Prostate gland (tissue), 2 donors: ENCODE data around the gene PDPN.

Experiments used
- POLR2AphosphoS5 ChIP-seq: sonication (generic); formaldehyde crosslinking; IDR thresholded peaks from one replicate; pipeline ENCODE4 v1.6.1; 2017; ENCODE audit warnings: antibody characterized with exemption
- TF ChIP-seq, protein P1 (sequence below), 4 experiments: fragments of 200-600 bp in 2 of 4; fragments of 450-650 bp in 2 of 4; sonication (generic) in 2 of 4; IDR thresholded peaks; 1 replicate in 3 of 4; 2 replicates in 1 of 4; pipeline ENCODE4 v1.5.1; 2016 to 2019; ENCODE audit warnings: antibody characterized with exemption in 4 of 4, mild to moderate bottlenecking in 2 of 4, moderate library complexity in 2 of 4

DNA sequence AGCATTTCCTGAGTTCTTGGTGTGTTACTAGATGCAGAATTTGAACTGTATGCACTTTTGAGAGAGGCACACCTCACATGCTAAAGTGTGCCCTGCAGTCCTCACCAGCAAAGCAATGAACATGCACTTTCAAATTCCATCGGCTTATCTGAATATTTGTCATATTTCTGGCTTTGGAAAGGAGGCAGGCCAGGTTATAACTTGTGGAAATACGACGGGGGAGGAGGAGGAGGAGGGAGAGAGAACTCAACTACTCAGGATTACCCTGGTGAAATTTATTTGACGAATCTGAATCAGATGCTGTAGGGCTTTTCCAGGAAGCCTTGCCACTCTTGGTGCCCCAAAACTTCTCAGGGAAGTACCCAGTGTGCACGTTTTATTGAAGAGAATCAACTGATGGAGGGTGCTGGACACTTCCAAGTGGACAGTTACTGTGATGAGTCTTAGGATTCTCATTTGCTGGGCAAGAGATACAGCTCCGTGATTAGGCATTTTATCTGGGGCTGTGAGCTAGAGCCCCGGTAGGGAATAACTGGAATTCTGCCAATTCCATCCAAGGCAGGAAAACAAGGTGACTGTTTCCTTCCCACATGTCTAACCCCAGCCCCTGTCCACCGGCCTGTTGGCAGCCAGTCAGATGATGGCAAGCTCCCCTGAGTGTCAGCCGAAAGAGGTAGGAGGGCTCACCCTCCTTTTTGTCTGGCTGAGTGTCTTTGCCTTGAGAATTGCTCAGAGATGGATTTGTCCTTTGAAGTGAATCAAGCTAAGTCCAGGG is 3.8 kb downstream of the PDPN start:
- peak; percentile 68 for TF ChIP-seq POLR2AphosphoS5
- TF ChIP-seq, protein P1, sequence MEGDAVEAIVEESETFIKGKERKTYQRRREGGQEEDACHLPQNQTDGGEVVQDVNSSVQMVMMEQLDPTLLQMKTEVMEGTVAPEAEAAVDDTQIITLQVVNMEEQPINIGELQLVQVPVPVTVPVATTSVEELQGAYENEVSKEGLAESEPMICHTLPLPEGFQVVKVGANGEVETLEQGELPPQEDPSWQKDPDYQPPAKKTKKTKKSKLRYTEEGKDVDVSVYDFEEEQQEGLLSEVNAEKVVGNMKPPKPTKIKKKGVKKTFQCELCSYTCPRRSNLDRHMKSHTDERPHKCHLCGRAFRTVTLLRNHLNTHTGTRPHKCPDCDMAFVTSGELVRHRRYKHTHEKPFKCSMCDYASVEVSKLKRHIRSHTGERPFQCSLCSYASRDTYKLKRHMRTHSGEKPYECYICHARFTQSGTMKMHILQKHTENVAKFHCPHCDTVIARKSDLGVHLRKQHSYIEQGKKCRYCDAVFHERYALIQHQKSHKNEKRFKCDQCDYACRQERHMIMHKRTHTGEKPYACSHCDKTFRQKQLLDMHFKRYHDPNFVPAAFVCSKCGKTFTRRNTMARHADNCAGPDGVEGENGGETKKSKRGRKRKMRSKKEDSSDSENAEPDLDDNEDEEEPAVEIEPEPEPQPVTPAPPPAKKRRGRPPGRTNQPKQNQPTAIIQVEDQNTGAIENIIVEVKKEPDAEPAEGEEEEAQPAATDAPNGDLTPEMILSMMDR (IDR thresholded peaks at IDR 0.05), result no peak
